Gastroesophageal sphincter (tissue), 3 donors: ENCODE measurements around the gene DPEP2.

Experiments used
- CTCF ChIP-seq, 4 experiments: fragments of 200-600 bp in 2 of 4; fragments of 450-650 bp in 2 of 4; sonication (generic) in 1 of 4; IDR thresholded peaks; one replicate each; pipeline ENCODE4 v1.5.1; 2017 to 2019; ENCODE audit warnings: antibody characterized with exemption in 4 of 4, mild to moderate bottlenecking in 2 of 4, moderate library complexity in 2 of 4
- EP300 ChIP-seq: sonication (generic); formaldehyde crosslinking; IDR thresholded peaks from one replicate; pipeline ENCODE4 v1.6.1; 2017; ENCODE audit warnings: antibody characterized with exemption, mild to moderate bottlenecking
- POLR2A ChIP-seq, 2 donors: fragments of 450-650 bp; IDR thresholded peaks; one replicate each; pipeline ENCODE4 v1.6.1; 2017; ENCODE audit warnings: antibody characterized with exemption in 2 of 2, mild to moderate bottlenecking in 2 of 2, moderate library complexity in 1 of 2
- POLR2AphosphoS5 ChIP-seq: sonication (generic); formaldehyde crosslinking; IDR thresholded peaks from one replicate; pipeline ENCODE4 v1.6.1; 2017; ENCODE audit warnings: antibody characterized with exemption

GRCh38 chr16:67971111-67971510 is 28.2 kb downstream of the DPEP2 start:
- TF ChIP-seq CTCF (IDR thresholded peaks at IDR 0.05): no peak
- TF ChIP-seq POLR2AphosphoS5: no peak
- TF ChIP-seq POLR2A (IDR thresholded peaks at IDR 0.05): no peak
- TF ChIP-seq EP300: no peak
